Measurements from ENCODE around the gene MYO9B. TPM values are rescaled to one million over a fixed set of nuclear protein-coding genes. Genes with fewer than 3 reads are reported as not detected.

Gene MYO9B
- total RNA-seq, 2 donors from 2014 or later = 229 to 257 TPM

DNA sequence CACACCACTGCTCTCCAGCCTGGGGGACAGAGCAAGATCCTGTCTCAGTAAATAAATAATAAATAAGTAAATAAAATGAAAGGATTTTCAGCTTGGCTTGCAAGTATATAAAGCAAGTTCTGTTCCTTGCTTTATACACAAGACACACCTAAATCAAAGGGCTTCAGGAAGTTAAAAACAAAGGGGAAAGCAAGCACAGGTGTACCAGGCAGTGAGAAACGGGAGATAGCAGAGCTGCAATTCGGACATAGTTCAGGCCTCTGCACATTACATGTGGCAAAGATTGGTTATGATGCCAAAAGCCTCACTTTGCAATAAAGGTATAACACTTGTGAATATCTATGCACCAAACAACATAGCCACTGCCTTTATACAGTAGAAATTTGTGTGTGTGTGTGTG lies 47.5 kb downstream of the MYO9B start:
- H3K27me3 ChIP-seq (replicated peaks; ENCODE audit: insufficient read depth) = no peaks in the 10 kb centered on the region
- TF ChIP-seq, protein P1, sequence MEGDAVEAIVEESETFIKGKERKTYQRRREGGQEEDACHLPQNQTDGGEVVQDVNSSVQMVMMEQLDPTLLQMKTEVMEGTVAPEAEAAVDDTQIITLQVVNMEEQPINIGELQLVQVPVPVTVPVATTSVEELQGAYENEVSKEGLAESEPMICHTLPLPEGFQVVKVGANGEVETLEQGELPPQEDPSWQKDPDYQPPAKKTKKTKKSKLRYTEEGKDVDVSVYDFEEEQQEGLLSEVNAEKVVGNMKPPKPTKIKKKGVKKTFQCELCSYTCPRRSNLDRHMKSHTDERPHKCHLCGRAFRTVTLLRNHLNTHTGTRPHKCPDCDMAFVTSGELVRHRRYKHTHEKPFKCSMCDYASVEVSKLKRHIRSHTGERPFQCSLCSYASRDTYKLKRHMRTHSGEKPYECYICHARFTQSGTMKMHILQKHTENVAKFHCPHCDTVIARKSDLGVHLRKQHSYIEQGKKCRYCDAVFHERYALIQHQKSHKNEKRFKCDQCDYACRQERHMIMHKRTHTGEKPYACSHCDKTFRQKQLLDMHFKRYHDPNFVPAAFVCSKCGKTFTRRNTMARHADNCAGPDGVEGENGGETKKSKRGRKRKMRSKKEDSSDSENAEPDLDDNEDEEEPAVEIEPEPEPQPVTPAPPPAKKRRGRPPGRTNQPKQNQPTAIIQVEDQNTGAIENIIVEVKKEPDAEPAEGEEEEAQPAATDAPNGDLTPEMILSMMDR (IDR thresholded peaks at IDR 0.05) = no peak
- H3K36me3 ChIP-seq = peaks cover 9% of the 10 kb centered on the region
- H3K9me3 ChIP-seq = no peaks in the 10 kb centered on the region
- H3K4me3 ChIP-seq = no peak overlapping the region
- H3K4me1 ChIP-seq (ENCODE audit: control insufficient read depth in 1 of 2, low read depth in 2 of 2) = peaks cover 34 to 43% of the 10 kb centered on the region in 2 donors
- ATAC-seq (ENCODE audit: insufficient number of reproducible peaks, low FRiP score, low read depth) (no peak), DNase-seq (ENCODE audit: low spot score) (no peak)
- H3K27ac ChIP-seq = peak overlapping the region; percentile 68 to 87

DNA sequence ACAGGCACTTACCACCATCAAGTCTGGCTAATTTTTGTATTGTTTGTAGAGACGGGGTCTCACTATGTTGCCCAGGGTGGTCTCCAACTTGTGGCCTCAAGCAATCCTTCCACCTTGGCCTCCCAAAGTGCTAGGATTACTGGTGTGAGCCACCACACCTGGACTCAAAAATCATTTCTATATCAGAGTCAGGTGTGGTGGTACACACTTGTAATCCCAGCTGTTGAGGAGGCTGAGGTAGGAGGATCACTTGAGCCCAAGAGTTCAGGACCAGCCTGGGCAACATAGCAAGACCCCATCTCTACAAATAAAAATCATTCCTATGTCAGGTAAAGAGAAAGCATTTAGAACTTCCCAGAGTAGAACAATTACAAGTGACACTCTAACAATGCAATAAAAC lies 48.4 kb downstream of the MYO9B start:
- DNase-seq (ENCODE audit: low spot score) (no peak), ATAC-seq (ENCODE audit: insufficient number of reproducible peaks, low FRiP score, low read depth) (no peak)
- H3K4me3 ChIP-seq = no peak overlapping the region
- peaks cover 8% of the 10 kb centered on the region for H3K36me3 ChIP-seq
- peaks cover 34 to 43% of the 10 kb centered on the region in 2 donors for H3K4me1 ChIP-seq (ENCODE audit: control insufficient read depth in 1 of 2, low read depth in 2 of 2)
- no peaks in the 10 kb centered on the region for H3K27me3 ChIP-seq (replicated peaks; ENCODE audit: insufficient read depth)
- no peaks in the 10 kb centered on the region for H3K9me3 ChIP-seq
- TF ChIP-seq, protein P1 (IDR thresholded peaks at IDR 0.05) = no peak
- peak overlapping the region; percentile 68 to 87 for H3K27ac ChIP-seq

DNA sequence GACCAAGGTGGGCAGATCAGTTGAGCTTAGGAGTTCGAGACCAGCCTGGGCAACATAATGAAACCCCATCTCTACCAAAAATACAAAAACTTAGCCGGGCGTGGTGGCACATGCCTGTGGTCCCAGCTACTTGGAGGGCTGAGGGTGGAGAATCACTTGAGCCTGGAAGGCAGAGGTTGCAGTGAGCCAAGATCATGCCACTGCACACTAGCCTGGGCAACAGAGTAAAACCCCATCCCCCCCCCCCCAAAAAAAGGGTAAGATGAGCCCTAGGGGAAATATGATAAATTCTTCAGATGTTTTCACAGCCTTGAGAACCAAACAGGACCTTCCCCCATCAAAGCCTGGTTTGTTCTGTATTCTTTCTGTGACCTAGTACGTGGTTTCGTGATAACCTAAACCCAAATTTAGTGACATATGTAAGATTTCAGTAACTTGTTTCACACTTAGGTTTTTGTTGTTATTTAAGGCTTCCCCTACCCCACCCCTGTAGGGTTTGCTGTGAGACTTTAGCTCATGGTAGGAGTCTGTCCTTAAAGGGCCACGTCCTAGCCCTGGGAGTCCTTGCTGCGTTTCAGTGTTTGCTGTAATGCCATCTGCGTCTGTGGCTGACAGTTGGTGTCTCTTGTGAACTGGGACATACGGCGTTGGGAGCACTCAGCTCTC lies 49.6 kb downstream of the MYO9B start:
- H3K4me1 ChIP-seq (ENCODE audit: control insufficient read depth in 1 of 2, low read depth in 2 of 2) = peaks cover 34 to 43% of the 10 kb centered on the region in 2 donors
- ATAC-seq (ENCODE audit: insufficient number of reproducible peaks, low FRiP score, low read depth) = no peak
- DNase-seq (ENCODE audit: low spot score) = no peak
- no peaks in the 10 kb centered on the region for H3K9me3 ChIP-seq
- H3K27me3 ChIP-seq (replicated peaks; ENCODE audit: insufficient read depth) = no peaks in the 10 kb centered on the region
- peak overlapping the region; percentile 85 to 87 for H3K27ac ChIP-seq
- TF ChIP-seq, protein P1 (IDR thresholded peaks at IDR 0.05) = no peak
- peak overlapping the region; percentile 29 for H3K4me3 ChIP-seq
- no peaks in the 10 kb centered on the region for H3K36me3 ChIP-seq

DNA sequence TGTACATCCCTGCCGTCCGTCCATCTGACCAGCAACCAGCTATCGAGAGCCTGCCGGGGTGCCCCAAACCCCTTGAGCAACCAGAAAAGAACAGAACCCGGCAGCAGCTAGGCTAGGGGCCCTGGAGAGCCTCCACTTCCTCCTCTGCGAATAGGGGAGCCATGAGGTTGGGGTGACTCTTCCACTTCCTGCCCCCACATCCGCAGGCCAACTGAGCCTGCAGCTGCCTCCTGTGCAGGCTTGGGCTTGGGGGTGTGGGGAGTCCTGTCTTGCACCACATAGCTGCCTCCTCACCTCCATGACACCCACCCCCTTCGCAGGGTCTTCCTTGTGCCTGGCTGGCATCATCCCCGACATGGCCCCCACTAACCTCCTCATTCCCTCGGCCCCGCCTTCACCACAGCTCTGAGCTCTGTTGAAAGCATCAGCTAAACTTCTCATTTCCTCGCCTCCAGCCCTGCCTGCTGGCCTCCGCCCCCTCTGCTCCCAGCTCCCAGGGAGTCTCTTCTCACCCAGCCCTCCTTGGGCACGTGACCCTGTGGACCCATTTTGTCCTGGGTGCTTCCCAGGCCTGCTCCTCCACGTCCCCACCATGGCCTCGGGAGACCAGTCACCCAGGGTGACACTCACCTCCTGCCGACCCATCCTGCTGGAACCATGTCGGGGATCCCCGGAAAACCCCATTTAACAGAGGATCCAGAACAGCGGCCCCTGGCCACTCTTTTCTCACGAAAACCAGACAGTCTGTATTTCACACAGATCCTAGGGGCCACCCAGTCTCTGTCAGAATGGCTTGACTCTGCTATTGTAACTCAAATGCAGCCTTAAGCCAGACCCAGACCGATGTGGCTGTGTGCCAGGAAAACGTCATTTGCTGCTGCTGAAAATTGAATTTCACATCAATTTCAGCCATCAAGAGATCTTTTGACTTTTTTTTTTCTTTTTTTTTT lies 50.4 kb downstream of the MYO9B start:
- TF ChIP-seq, protein P1 (IDR thresholded peaks at IDR 0.05) = no peak
- Histone ChIP-seq H3K9me3 (no peaks in the 10 kb centered on the region), H3K27ac (peak overlapping the region; percentile 85 to 87), H3K36me3 (no peaks in the 10 kb centered on the region), H3K27me3 (replicated peaks; ENCODE audit: insufficient read depth) (no peaks in the 10 kb centered on the region), H3K4me3 (peak overlapping the region; percentile 29), H3K4me1 (ENCODE audit: control insufficient read depth in 1 of 2, low read depth in 2 of 2) (peaks cover 34 to 43% of the 10 kb centered on the region in 2 donors)
- DNase-seq (ENCODE audit: low spot score) = peak; percentile 41
- peak; percentile 38 for ATAC-seq (ENCODE audit: insufficient number of reproducible peaks, low FRiP score, low read depth)

DNA sequence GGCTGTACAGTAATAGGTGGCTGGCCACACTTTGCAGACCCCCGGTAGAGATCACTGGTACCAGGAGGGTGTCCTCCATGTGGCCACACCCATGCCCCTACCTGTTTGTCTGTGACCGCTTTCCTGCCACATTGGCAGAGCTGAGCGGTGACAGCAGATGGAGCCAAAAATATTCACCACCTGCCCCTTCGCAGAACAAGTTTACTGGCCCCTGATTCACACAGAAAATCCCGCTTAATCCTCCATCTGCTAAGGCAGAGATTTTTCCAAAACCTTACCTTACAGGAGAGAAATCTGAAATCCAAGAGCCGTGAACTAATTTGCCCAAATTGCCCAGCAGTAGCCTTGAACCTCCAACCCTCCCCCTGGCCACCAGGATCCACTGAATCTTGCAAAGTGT lies 52.1 kb downstream of the MYO9B start:
- Histone ChIP-seq H3K27me3 (replicated peaks; ENCODE audit: insufficient read depth) (no peaks in the 10 kb centered on the region), H3K4me3 (no peak overlapping the region), H3K36me3 (no peaks in the 10 kb centered on the region), H3K4me1 (ENCODE audit: control insufficient read depth in 1 of 2, low read depth in 2 of 2) (peaks cover 21 to 30% of the 10 kb centered on the region in 2 donors), H3K27ac (peak overlapping the region; percentile 56 to 59), H3K9me3 (no peaks in the 10 kb centered on the region)
- ATAC-seq (ENCODE audit: insufficient number of reproducible peaks, low FRiP score, low read depth) = no peak
- no peak for DNase-seq (ENCODE audit: low spot score)
- TF ChIP-seq, protein P1 (IDR thresholded peaks at IDR 0.05) = no peak

All from thoracic aorta (tissue), 2 donors.